ENCODE data around the gene HBG1.
"Not testable (repeated sequence)": the region's sequence is repeated elsewhere in the genome, so short reads cannot be mapped to it uniquely, and the experiment has no call there.

Gene HBG1

GRCh38 chr11:5249807-5250396, at the start of gene HBG1:
TSS of gene HBG1 (minus strand) at chr11:5249857. CDS start at chr11:5249804, 53 bp downstream.
- not testable (repeated sequence) for DNase-seq

GRCh38 chr11:5298451-5298850, 48.8 kb upstream of the HBG1 start:
- no peak for DNase-seq

GRCh38 chr11:5297721-5298323, 48.2 kb upstream of the HBG1 start:
- no peak for DNase-seq

GRCh38 chr11:5294342-5294995, 44.8 kb upstream of the HBG1 start:
- DNase-seq, result not testable (repeated sequence)

- DNase-seq, result no peak
These were observed 43.4 kb upstream of the HBG1 start for GRCh38 chr11:5293028-5293427.

- no peak for DNase-seq
These were observed 41.7 kb upstream of the HBG1 start for GRCh38 chr11:5291207-5291838.

GRCh38 chr11:5290106-5290505, 40.4 kb upstream of the HBG1 start:
- DNase-seq, result no peak

GRCh38 chr11:5289696-5290095, 40.0 kb upstream of the HBG1 start:
- DNase-seq, result no peak

GRCh38 chr11:5288906-5289550, 39.4 kb upstream of the HBG1 start:
- no peak for DNase-seq

GRCh38 chr11:5288108-5288905, 38.6 kb upstream of the HBG1 start:
- DNase-seq, result no peak

GRCh38 chr11:5286901-5287300, 37.2 kb upstream of the HBG1 start:
- no peak for DNase-seq

GRCh38 chr11:5286351-5286750, 36.7 kb upstream of the HBG1 start:
- DNase-seq, result no peak

- DNase-seq, result no peak
These were observed 36.2 kb upstream of the HBG1 start for GRCh38 chr11:5285703-5286340.

GRCh38 chr11:5284637-5285036, 35.0 kb upstream of the HBG1 start:
- no peak for DNase-seq

GRCh38 chr11:5283882-5284281, 34.2 kb upstream of the HBG1 start:
- no peak for DNase-seq

- DNase-seq, result no peak
These were observed 33.4 kb upstream of the HBG1 start for GRCh38 chr11:5283086-5283485.

- no peak for DNase-seq
These were observed 33.0 kb upstream of the HBG1 start for GRCh38 chr11:5282628-5283027.

GRCh38 chr11:5281596-5281995, 31.9 kb upstream of the HBG1 start:
- DNase-seq, result no peak

GRCh38 chr11:5280582-5281102, 31.0 kb upstream of the HBG1 start:
- no peak for DNase-seq

- DNase-seq, result no peak
These were observed 29.9 kb upstream of the HBG1 start for GRCh38 chr11:5279471-5280090.

- no peak for DNase-seq
These were observed 28.2 kb upstream of the HBG1 start for GRCh38 chr11:5277807-5278382.
